ENCODE results near the gene EFHD1.

The EFHD1 gene

DNA sequence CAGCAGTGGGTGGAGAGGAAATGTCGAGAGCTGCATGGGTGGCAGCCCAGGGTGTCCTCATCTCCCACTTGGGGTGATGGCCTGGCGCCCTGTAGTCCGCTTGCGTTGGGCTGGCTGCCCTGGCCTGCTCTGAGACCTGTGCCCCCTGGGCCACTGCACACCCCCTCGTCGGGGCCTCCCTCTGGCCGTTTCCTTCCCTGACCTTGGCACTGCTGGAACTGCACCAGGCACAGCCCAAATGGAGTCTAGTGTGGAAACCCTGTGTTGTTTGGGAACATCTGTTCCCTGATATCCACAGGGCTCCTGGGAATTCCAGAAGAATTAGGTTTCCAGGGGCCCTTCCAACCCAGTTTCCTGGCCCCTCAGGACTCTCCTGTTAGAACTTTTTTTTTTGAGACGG, 13.9 kb downstream of the EFHD1 start:
- H4K20me1 ChIP-seq (ENCODE audit: insufficient read depth): no peaks in the 10 kb centered on the region
- no peak overlapping the region for H3K9ac ChIP-seq
- no peak overlapping the region for H3K4me3 ChIP-seq (IDR thresholded peaks at IDR 0.05; ENCODE audit: insufficient read depth, low read depth, low read length)
- H2AFZ ChIP-seq (ENCODE audit: low read depth): no peak overlapping the region
- no peak overlapping the region for H3K4me2 ChIP-seq
- TF ChIP-seq, protein P1, sequence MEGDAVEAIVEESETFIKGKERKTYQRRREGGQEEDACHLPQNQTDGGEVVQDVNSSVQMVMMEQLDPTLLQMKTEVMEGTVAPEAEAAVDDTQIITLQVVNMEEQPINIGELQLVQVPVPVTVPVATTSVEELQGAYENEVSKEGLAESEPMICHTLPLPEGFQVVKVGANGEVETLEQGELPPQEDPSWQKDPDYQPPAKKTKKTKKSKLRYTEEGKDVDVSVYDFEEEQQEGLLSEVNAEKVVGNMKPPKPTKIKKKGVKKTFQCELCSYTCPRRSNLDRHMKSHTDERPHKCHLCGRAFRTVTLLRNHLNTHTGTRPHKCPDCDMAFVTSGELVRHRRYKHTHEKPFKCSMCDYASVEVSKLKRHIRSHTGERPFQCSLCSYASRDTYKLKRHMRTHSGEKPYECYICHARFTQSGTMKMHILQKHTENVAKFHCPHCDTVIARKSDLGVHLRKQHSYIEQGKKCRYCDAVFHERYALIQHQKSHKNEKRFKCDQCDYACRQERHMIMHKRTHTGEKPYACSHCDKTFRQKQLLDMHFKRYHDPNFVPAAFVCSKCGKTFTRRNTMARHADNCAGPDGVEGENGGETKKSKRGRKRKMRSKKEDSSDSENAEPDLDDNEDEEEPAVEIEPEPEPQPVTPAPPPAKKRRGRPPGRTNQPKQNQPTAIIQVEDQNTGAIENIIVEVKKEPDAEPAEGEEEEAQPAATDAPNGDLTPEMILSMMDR (conservative IDR thresholded peaks at IDR 0.05; ENCODE audit: low read depth, low read length): no peak
- H3K79me2 ChIP-seq (ENCODE audit: insufficient read depth, low read depth): no peaks in the 10 kb centered on the region
- no peaks in the 10 kb centered on the region for H3K27me3 ChIP-seq (ENCODE audit: insufficient read depth, low read depth)
- no peaks in the 10 kb centered on the region for H3K4me1 ChIP-seq (ENCODE audit: low read depth, poor library complexity, severe bottlenecking)
- H3K27ac ChIP-seq: no peak overlapping the region
- H3K36me3 ChIP-seq (ENCODE audit: insufficient read depth): no peaks in the 10 kb centered on the region

DNA sequence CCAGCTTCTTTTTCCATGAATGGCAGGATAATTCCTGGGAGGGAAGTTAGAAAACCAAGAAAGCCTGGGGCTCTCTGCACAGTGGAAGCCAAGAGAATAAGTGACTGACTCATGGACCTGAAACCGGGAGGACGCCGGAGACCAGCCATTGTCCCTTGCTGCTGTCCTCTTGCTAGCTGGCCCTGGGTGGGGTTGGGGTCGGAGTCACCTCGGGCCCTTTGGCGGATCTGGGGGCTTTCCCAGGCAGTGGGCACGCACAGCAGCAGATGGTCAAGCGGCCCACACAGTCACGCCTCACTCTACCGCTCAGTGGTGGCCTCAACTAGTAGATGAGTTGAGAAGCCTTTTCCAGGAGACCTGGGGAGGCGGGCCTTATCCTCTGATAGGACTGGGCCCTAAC, 15.6 kb downstream of the EFHD1 start:
- Histone ChIP-seq H3K27ac (no peak overlapping the region), H2AFZ (ENCODE audit: low read depth) (no peak overlapping the region), H3K4me1 (ENCODE audit: low read depth, poor library complexity, severe bottlenecking) (no peaks in the 10 kb centered on the region), H3K4me3 (IDR thresholded peaks at IDR 0.05; ENCODE audit: insufficient read depth, low read depth, low read length) (no peak overlapping the region), H4K20me1 (ENCODE audit: insufficient read depth) (no peaks in the 10 kb centered on the region), H3K4me2 (no peak overlapping the region), H3K9ac (no peak overlapping the region), H3K27me3 (ENCODE audit: insufficient read depth, low read depth) (no peaks in the 10 kb centered on the region), H3K36me3 (ENCODE audit: insufficient read depth) (no peaks in the 10 kb centered on the region), H3K79me2 (ENCODE audit: insufficient read depth, low read depth) (no peaks in the 10 kb centered on the region)
- TF ChIP-seq, protein P1 (conservative IDR thresholded peaks at IDR 0.05; ENCODE audit: low read depth, low read length): no peak

DNA sequence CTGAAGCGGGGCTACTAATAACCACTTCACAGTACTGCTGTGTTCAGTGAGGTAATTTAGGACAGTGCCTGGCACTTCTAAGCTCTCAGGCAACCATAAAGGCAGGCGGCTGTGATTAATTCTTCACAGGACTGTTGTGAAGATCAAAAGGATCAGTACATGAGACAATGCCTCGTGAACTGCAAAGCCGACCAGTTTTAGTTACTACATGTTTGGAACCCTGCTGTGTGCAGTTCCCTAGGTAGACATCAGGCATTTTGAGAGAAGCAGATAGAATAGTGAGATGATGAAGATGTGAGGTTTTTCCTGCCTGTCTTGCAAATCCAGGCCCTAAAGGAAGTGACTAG, 19.1 kb downstream of the EFHD1 start:
- no peak overlapping the region for H2AFZ ChIP-seq (ENCODE audit: low read depth)
- H3K79me2 ChIP-seq (ENCODE audit: insufficient read depth, low read depth): no peaks in the 10 kb centered on the region
- H3K4me2 ChIP-seq: no peak overlapping the region
- TF ChIP-seq, protein P1 (conservative IDR thresholded peaks at IDR 0.05; ENCODE audit: low read depth, low read length): no peak
- no peak overlapping the region for H3K9ac ChIP-seq
- no peak overlapping the region for H3K27ac ChIP-seq
- no peaks in the 10 kb centered on the region for H3K36me3 ChIP-seq (ENCODE audit: insufficient read depth)
- H4K20me1 ChIP-seq (ENCODE audit: insufficient read depth): no peaks in the 10 kb centered on the region
- H3K4me3 ChIP-seq (IDR thresholded peaks at IDR 0.05; ENCODE audit: insufficient read depth, low read depth, low read length): no peak overlapping the region
- no peaks in the 10 kb centered on the region for H3K4me1 ChIP-seq (ENCODE audit: low read depth, poor library complexity, severe bottlenecking)
- no peaks in the 10 kb centered on the region for H3K27me3 ChIP-seq (ENCODE audit: insufficient read depth, low read depth)

DNA sequence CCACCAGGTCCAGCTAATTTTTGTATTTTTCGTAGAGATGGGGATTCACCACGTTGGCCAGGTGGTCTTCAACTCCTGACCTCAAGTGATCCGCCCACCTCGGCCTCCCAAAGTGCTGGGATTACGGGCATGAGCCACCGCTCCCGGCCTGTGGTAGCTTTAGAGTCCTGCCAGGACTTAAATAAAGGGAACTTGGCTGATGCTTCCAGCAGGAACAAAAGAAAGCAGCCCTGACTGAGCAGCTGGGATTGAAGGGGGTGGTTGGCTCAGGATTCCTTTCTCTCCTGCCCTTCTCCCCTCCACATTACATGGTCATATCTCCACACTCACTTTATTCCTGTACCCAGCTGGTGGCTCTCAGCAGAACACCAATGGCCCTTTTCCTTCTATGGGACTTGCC, 20.0 kb downstream of the EFHD1 start:
- Histone ChIP-seq H2AFZ (ENCODE audit: low read depth) (no peak overlapping the region), H3K4me3 (IDR thresholded peaks at IDR 0.05; ENCODE audit: insufficient read depth, low read depth, low read length) (no peak overlapping the region), H4K20me1 (ENCODE audit: insufficient read depth) (no peaks in the 10 kb centered on the region), H3K27ac (no peak overlapping the region), H3K9ac (no peak overlapping the region), H3K79me2 (ENCODE audit: insufficient read depth, low read depth) (no peaks in the 10 kb centered on the region), H3K27me3 (ENCODE audit: insufficient read depth, low read depth) (no peaks in the 10 kb centered on the region), H3K36me3 (ENCODE audit: insufficient read depth) (no peaks in the 10 kb centered on the region), H3K4me2 (no peak overlapping the region), H3K4me1 (ENCODE audit: low read depth, poor library complexity, severe bottlenecking) (peaks cover 3% of the 10 kb centered on the region)
- TF ChIP-seq, protein P1 (conservative IDR thresholded peaks at IDR 0.05; ENCODE audit: low read depth, low read length): no peak

DNA sequence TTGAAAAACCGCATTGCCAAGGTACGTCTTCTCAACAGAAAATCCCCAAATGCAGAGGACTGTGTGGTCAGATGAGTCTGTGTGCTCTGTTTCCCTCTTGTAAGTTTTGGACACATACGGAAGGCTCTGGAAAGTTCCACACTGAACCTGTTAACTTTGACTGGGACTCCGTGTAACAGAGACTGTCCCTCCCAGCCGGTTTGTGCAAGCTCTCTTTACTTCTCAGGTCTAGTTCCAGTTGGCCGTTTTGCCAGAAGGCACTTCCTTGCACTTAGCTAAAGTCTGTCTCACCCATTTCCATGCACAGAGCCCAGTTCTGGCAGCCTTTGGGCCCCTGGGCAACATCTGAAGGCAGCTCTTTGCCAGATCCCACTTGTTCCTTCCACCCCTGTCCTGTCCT, 22.0 kb downstream of the EFHD1 start:
- H4K20me1 ChIP-seq (ENCODE audit: insufficient read depth): no peaks in the 10 kb centered on the region
- H3K4me2 ChIP-seq: no peak overlapping the region
- H3K36me3 ChIP-seq (ENCODE audit: insufficient read depth): no peaks in the 10 kb centered on the region
- H3K4me1 ChIP-seq (ENCODE audit: low read depth, poor library complexity, severe bottlenecking): peaks cover 4% of the 10 kb centered on the region
- H3K79me2 ChIP-seq (ENCODE audit: insufficient read depth, low read depth): no peaks in the 10 kb centered on the region
- H2AFZ ChIP-seq (ENCODE audit: low read depth): no peak overlapping the region
- H3K4me3 ChIP-seq (IDR thresholded peaks at IDR 0.05; ENCODE audit: insufficient read depth, low read depth, low read length): no peak overlapping the region
- no peak overlapping the region for H3K27ac ChIP-seq
- H3K9ac ChIP-seq: no peak overlapping the region
- TF ChIP-seq, protein P1 (conservative IDR thresholded peaks at IDR 0.05; ENCODE audit: low read depth, low read length): no peak
- H3K27me3 ChIP-seq (ENCODE audit: insufficient read depth, low read depth): no peaks in the 10 kb centered on the region
